OCI-LY7 (cell line): ENCODE results near the gene NLRC3.

Experiments
- EZH2phosphoT487 ChIP-seq: fragments of 200-600 bp; sonication (generic); IDR thresholded peaks from 2 replicates; pipeline ENCODE4 v1.6.1; 2018; ENCODE audit warnings: low read depth, borderline replicate concordance, mild to moderate bottlenecking, mixed run types, antibody characterized with exemption, low read length, moderate library complexity, mixed read lengths
- TF ChIP-seq, protein P1 (sequence below): fragments of 200-600 bp; sonication (generic); conservative IDR thresholded peaks from 2 replicates; pipeline ENCODE4 v1.5.1; 2014; ENCODE audit warnings: mild to moderate bottlenecking, antibody characterized with exemption, low read length, moderate library complexity, mixed read lengths

DNA sequence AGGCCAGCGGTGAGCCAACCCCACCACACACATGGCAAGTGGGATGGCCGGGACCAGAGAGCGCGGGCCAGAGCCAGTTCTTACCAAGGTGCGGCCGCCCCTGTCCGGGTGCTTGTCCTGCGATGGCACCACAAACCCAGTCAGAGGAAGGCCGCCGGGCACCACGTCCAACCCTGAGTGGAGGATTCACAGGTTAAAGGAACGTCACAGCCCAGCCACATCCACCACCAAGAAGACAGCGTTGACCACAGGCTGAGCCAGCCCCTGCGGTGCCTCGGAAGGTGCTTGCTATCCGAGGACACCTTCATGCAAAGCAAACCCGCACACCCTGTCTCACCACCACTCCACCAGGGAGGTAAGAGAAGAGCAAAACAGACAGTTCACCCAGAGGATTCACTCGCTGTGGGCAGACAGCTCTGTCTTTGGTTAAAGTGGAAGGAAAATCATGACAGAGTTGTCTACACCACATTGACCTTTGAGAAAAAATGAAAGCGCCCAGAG lies 18.4 kb upstream of the NLRC3 start:
- TF ChIP-seq, protein P1, sequence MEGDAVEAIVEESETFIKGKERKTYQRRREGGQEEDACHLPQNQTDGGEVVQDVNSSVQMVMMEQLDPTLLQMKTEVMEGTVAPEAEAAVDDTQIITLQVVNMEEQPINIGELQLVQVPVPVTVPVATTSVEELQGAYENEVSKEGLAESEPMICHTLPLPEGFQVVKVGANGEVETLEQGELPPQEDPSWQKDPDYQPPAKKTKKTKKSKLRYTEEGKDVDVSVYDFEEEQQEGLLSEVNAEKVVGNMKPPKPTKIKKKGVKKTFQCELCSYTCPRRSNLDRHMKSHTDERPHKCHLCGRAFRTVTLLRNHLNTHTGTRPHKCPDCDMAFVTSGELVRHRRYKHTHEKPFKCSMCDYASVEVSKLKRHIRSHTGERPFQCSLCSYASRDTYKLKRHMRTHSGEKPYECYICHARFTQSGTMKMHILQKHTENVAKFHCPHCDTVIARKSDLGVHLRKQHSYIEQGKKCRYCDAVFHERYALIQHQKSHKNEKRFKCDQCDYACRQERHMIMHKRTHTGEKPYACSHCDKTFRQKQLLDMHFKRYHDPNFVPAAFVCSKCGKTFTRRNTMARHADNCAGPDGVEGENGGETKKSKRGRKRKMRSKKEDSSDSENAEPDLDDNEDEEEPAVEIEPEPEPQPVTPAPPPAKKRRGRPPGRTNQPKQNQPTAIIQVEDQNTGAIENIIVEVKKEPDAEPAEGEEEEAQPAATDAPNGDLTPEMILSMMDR, result no peak
- TF ChIP-seq EZH2phosphoT487, result no peak
